PFSK-1 (cell line): ENCODE measurements around the gene STK38L.

ENCODE experiments used
- FOXP2 ChIP-seq: optimal IDR thresholded peaks from 2 replicates; pipeline ENCODE3; 2011; ENCODE audit warnings: borderline replicate concordance, control low read depth, inconsistent platforms; ENCODE audit not compliant: insufficient read depth; ENCODE audit errors: extremely low read length, extremely low read depth
- POLR2AphosphoS5 ChIP-seq: IDR thresholded peaks from 2 replicates; pipeline ENCODE4 v1.6.1; 2012; ENCODE audit warnings: low read depth, mild to moderate bottlenecking, control low read depth, low read length, moderate library complexity
- SIN3A ChIP-seq: IDR thresholded peaks from 2 replicates; pipeline ENCODE4 v1.6.1; 2012; ENCODE audit warnings: mild to moderate bottlenecking, low read length, moderate library complexity, borderline replicate concordance; ENCODE audit not compliant: insufficient read depth
- TAF1 ChIP-seq: IDR thresholded peaks from 2 replicates; pipeline ENCODE4 v1.6.1; 2012; ENCODE audit warnings: low read length, control low read depth, borderline replicate concordance; ENCODE audit not compliant: insufficient read depth
- TF ChIP-seq, protein P1 (sequence below), 2 experiments: IDR thresholded peaks; 2 replicates each; pipeline versions ENCODE4 v1.6.1 to v1.8.0; 2011 to 2012; ENCODE audit warnings: low read depth in 2 of 2, low read length in 2 of 2, control low read depth in 1 of 2, inconsistent platforms in 1 of 2, mild to moderate bottlenecking in 1 of 2, moderate library complexity in 1 of 2; ENCODE audit not compliant: insufficient read depth in 1 of 2

Gene STK38L

GRCh38 chr12:27253347-27253746, 9.3 kb downstream of the STK38L start:
- TF ChIP-seq, protein P1, sequence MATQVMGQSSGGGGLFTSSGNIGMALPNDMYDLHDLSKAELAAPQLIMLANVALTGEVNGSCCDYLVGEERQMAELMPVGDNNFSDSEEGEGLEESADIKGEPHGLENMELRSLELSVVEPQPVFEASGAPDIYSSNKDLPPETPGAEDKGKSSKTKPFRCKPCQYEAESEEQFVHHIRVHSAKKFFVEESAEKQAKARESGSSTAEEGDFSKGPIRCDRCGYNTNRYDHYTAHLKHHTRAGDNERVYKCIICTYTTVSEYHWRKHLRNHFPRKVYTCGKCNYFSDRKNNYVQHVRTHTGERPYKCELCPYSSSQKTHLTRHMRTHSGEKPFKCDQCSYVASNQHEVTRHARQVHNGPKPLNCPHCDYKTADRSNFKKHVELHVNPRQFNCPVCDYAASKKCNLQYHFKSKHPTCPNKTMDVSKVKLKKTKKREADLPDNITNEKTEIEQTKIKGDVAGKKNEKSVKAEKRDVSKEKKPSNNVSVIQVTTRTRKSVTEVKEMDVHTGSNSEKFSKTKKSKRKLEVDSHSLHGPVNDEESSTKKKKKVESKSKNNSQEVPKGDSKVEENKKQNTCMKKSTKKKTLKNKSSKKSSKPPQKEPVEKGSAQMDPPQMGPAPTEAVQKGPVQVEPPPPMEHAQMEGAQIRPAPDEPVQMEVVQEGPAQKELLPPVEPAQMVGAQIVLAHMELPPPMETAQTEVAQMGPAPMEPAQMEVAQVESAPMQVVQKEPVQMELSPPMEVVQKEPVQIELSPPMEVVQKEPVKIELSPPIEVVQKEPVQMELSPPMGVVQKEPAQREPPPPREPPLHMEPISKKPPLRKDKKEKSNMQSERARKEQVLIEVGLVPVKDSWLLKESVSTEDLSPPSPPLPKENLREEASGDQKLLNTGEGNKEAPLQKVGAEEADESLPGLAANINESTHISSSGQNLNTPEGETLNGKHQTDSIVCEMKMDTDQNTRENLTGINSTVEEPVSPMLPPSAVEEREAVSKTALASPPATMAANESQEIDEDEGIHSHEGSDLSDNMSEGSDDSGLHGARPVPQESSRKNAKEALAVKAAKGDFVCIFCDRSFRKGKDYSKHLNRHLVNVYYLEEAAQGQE (IDR thresholded peaks at IDR 0.05; ENCODE audit: insufficient read depth in 1 of 2, low read depth in 2 of 2, low read length in 2 of 2): no peak
- TF ChIP-seq TAF1 (no peak), FOXP2 (no peak), SIN3A (no peak), POLR2AphosphoS5 (no peak)

- TF ChIP-seq POLR2AphosphoS5: no peak
- TF ChIP-seq, protein P1 (IDR thresholded peaks at IDR 0.05; ENCODE audit: insufficient read depth in 1 of 2, low read depth in 2 of 2, low read length in 2 of 2): no peak
- TF ChIP-seq FOXP2: no peak
Measured at GRCh38 chr12:27255806-27256205, 11.7 kb downstream of the STK38L start.

DNA sequence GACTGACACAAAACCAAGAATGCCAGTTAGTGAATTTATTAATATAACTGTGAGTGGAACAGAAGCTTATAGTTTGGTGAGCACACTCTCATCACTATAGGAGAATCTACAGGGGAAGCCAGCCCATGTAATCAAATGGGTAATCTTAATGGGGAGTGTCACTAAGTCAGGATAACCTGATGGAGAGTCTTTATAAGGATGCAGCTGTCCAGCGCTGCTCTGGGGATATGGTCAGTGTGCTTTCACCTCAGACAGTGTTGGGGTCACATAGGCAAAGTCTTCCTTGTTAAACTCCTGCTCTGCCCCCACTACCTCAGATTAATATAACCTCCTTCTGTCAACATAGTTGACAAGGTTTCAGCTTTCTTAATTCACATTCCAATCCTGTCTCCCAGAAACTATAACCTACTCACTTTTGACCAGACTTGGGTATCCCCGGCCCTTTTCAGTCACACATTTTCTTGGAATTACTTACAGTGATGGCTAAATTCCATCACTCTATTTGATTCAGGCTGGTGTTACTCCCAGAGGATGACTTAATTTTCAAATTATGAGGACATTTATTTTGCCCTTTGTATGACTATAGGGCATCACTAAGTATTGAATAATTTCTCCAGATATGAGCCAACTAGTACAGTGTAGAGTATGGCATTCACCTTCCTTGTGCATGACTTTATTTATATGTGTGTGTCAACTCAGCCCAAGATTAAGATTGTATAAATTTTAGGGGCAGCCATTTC, 13.2 kb downstream of the STK38L start:
- no peak for TF ChIP-seq SIN3A

GRCh38 chr12:27260746-27261145, 16.7 kb downstream of the STK38L start:
- TF ChIP-seq FOXP2: no peak
- TF ChIP-seq, protein P1 (IDR thresholded peaks at IDR 0.05; ENCODE audit: insufficient read depth in 1 of 2, low read depth in 2 of 2, low read length in 2 of 2): no peak
- TF ChIP-seq POLR2AphosphoS5: no peak
- no peak for TF ChIP-seq TAF1
- no peak for TF ChIP-seq SIN3A

- TF ChIP-seq FOXP2 (no peak), POLR2AphosphoS5 (no peak), SIN3A (no peak), TAF1 (no peak)
- TF ChIP-seq, protein P1 (IDR thresholded peaks at IDR 0.05; ENCODE audit: insufficient read depth in 1 of 2, low read depth in 2 of 2, low read length in 2 of 2): no peak
Measured at GRCh38 chr12:27261866-27262265, 17.8 kb downstream of the STK38L start.
